Inflammatory macrophage (primary cell): Measurements from ENCODE around the gene RNF8.
A peak's percentile ranks its signal among the peaks of the same experiment; 100 is the strongest.
"Not testable (repeated sequence)": the region's sequence is repeated elsewhere in the genome, so short reads cannot be mapped to it uniquely, and the experiment has no call there.

Source experiments
- DNase-seq, 2 donors: peaks; one replicate each; pipeline ENCODE4 v3.0.0-alpha.2; 2020 to 2022

RNF8 gene

GRCh38 chr6:37321516-37322415 is 32.0 kb upstream of the RNF8 start:
- DNase-seq: no peak

- no peak for DNase-seq
These were observed 30.2 kb upstream of the RNF8 start for GRCh38 chr6:37323580-37323979.

GRCh38 chr6:37324131-37325033 is 29.4 kb upstream of the RNF8 start:
- DNase-seq: peak; percentile 39 to 50

- DNase-seq: not testable (repeated sequence)
These were observed 23.4 kb upstream of the RNF8 start for GRCh38 chr6:37330345-37330744.

- no peak for DNase-seq
These were observed 22.7 kb upstream of the RNF8 start for GRCh38 chr6:37331047-37331446.

- no peak for DNase-seq
These were observed 20.9 kb upstream of the RNF8 start for GRCh38 chr6:37332894-37333293.

- no peak for DNase-seq
These were observed 19.7 kb upstream of the RNF8 start for GRCh38 chr6:37334047-37334446.

- not testable (repeated sequence) for DNase-seq
These were observed 15.5 kb upstream of the RNF8 start for GRCh38 chr6:37338317-37338716.

- DNase-seq: no peak
These were observed 15.0 kb upstream of the RNF8 start for GRCh38 chr6:37338745-37339255.

- no peak for DNase-seq
These were observed 13.8 kb upstream of the RNF8 start for GRCh38 chr6:37339741-37340638.

GRCh38 chr6:37340639-37340943 is 13.2 kb upstream of the RNF8 start:
- no peak for DNase-seq

- no peak for DNase-seq
These were observed 10.5 kb upstream of the RNF8 start for GRCh38 chr6:37343248-37343647.

GRCh38 chr6:37344308-37344707 is 9.5 kb upstream of the RNF8 start:
- DNase-seq: no peak

- not testable (repeated sequence) for DNase-seq
These were observed 8.0 kb upstream of the RNF8 start for GRCh38 chr6:37345804-37346203.

- no peak for DNase-seq
These were observed 6.6 kb upstream of the RNF8 start for GRCh38 chr6:37347177-37347576.

GRCh38 chr6:37347670-37348111 is 6.1 kb upstream of the RNF8 start:
- no peak for DNase-seq

- no peak for DNase-seq
These were observed 2.8 kb upstream of the RNF8 start for GRCh38 chr6:37351027-37351426.

GRCh38 chr6:37352384-37352783 is 1.4 kb upstream of the RNF8 start:
- no peak for DNase-seq

- peak in 1 of 2 donors; percentile 17 for DNase-seq
These were observed 972 bp downstream of the RNF8 start for GRCh38 chr6:37354526-37355384.

GRCh38 chr6:37357288-37357687 is 3.5 kb downstream of the RNF8 start:
- no peak for DNase-seq

GRCh38 chr6:37357860-37358259 is 4.1 kb downstream of the RNF8 start:
- no peak for DNase-seq
